GM12892 (cell line): ENCODE results near the gene NBDY.

Experiments used
- POLR2A ChIP-seq: IDR thresholded peaks from 2 replicates; pipeline ENCODE4 v1.6.1; 2011; ENCODE audit warnings: low read depth, low read length, control low read depth
- POLR2AphosphoS5 ChIP-seq: IDR thresholded peaks from 2 replicates; pipeline ENCODE4 v1.6.1; 2011; ENCODE audit warnings: low read depth, low read length, control low read depth

- TF ChIP-seq POLR2A (no peak), POLR2AphosphoS5 (no peak)
These were observed 67.8 kb downstream of the NBDY start for GRCh38 chrX:56796641-56797395.
